Smooth muscle cell of the brain vasculature (primary cell): ENCODE measurements around the gene DCC.

ENCODE experiments used
- DNase-seq: peaks from one replicate; pipeline ENCODE4 v3.0.0-alpha.2; 2012; ENCODE audit warnings: low read depth, low spot score

The DCC gene

GRCh38 chr18:52499016-52499415 lies 159.0 kb downstream of the DCC start:
- no peak for DNase-seq

- DNase-seq: no peak
Measured at GRCh38 chr18:52499644-52500043, 159.6 kb downstream of the DCC start.

- DNase-seq: no peak
Measured at GRCh38 chr18:52504589-52504988, 164.6 kb downstream of the DCC start.

- no peak for DNase-seq
Measured at GRCh38 chr18:52510139-52510538, 170.1 kb downstream of the DCC start.

GRCh38 chr18:52518086-52518485 lies 178.1 kb downstream of the DCC start:
- DNase-seq: no peak

GRCh38 chr18:52519021-52519420 lies 179.0 kb downstream of the DCC start:
- no peak for DNase-seq

GRCh38 chr18:52523566-52523965 lies 183.6 kb downstream of the DCC start:
- no peak for DNase-seq

- no peak for DNase-seq
Measured at GRCh38 chr18:52531836-52532235, 191.8 kb downstream of the DCC start.

GRCh38 chr18:52536039-52536438 lies 196.0 kb downstream of the DCC start:
- no peak for DNase-seq

GRCh38 chr18:52537261-52537660 lies 197.3 kb downstream of the DCC start:
- DNase-seq: no peak

- no peak for DNase-seq
Measured at GRCh38 chr18:52541056-52541455, 201.1 kb downstream of the DCC start.

GRCh38 chr18:52544086-52544485 lies 204.1 kb downstream of the DCC start:
- no peak for DNase-seq

- no peak for DNase-seq
Measured at GRCh38 chr18:52546686-52547346, 206.8 kb downstream of the DCC start.

- DNase-seq: no peak
Measured at GRCh38 chr18:52553441-52553840, 213.4 kb downstream of the DCC start.

GRCh38 chr18:52554180-52554579 lies 214.2 kb downstream of the DCC start:
- DNase-seq: no peak

- no peak for DNase-seq
Measured at GRCh38 chr18:52567360-52567759, 227.4 kb downstream of the DCC start.

- DNase-seq: no peak
Measured at GRCh38 chr18:52569492-52569891, 229.5 kb downstream of the DCC start.

- DNase-seq: no peak
Measured at GRCh38 chr18:52570975-52571374, 231.0 kb downstream of the DCC start.

- no peak for DNase-seq
Measured at GRCh38 chr18:52572036-52573000, 232.3 kb downstream of the DCC start.

- no peak for DNase-seq
Measured at GRCh38 chr18:52577795-52578194, 237.8 kb downstream of the DCC start.

GRCh38 chr18:52582061-52582460 lies 242.1 kb downstream of the DCC start:
- no peak for DNase-seq

GRCh38 chr18:52582516-52582915 lies 242.5 kb downstream of the DCC start:
- DNase-seq: no peak

GRCh38 chr18:52588931-52589330 lies 248.9 kb downstream of the DCC start:
- no peak for DNase-seq
